GOT3 (cell line): ENCODE measurements around the gene ERRFI1.

Experiments
- DNase-seq: peaks from one replicate; lab custom pipeline; 2025; ENCODE audit warnings: mixed read lengths; lab: John Stamatoyannopoulos, UW

The ERRFI1 gene

GRCh38 chr1:8019229-8019620 lies 6.9 kb downstream of the ERRFI1 start:
- DNase-seq = no peak

- no peak for DNase-seq
These were observed 7.4 kb downstream of the ERRFI1 start for GRCh38 chr1:8018492-8019228.

- DNase-seq = no peak
These were observed 8.5 kb downstream of the ERRFI1 start for GRCh38 chr1:8017495-8018197.

GRCh38 chr1:8016895-8017241 lies 9.2 kb downstream of the ERRFI1 start:
- DNase-seq = no peak

- DNase-seq = no peak
These were observed 9.8 kb downstream of the ERRFI1 start for GRCh38 chr1:8016210-8016894.

GRCh38 chr1:8015809-8016165 lies 10.3 kb downstream of the ERRFI1 start:
- no peak for DNase-seq

- no peak for DNase-seq
These were observed 10.9 kb downstream of the ERRFI1 start for GRCh38 chr1:8015036-8015808.

- no peak for DNase-seq
These were observed 11.6 kb downstream of the ERRFI1 start for GRCh38 chr1:8014381-8014988.

- DNase-seq = no peak
These were observed 12.3 kb downstream of the ERRFI1 start for GRCh38 chr1:8013800-8014199.

GRCh38 chr1:8013399-8013798 lies 12.7 kb downstream of the ERRFI1 start:
- DNase-seq = no peak

GRCh38 chr1:8012955-8013354 lies 13.2 kb downstream of the ERRFI1 start:
- DNase-seq = no peak

- DNase-seq = no peak
These were observed 13.9 kb downstream of the ERRFI1 start for GRCh38 chr1:8011923-8012858.

- no peak for DNase-seq
These were observed 15.1 kb downstream of the ERRFI1 start for GRCh38 chr1:8011016-8011415.

- DNase-seq = no peak
These were observed 15.9 kb downstream of the ERRFI1 start for GRCh38 chr1:8010080-8010664.

GRCh38 chr1:8009043-8010002 lies 16.8 kb downstream of the ERRFI1 start:
- DNase-seq = no peak

- no peak for DNase-seq
These were observed 19.8 kb downstream of the ERRFI1 start for GRCh38 chr1:8006037-8006963.

- DNase-seq = peak; percentile 52
These were observed 21.1 kb downstream of the ERRFI1 start for GRCh38 chr1:8004803-8005573.
